ENCODE results near the gene LY6G5C.

GRCh38 chr6:31687321-31687720 is 6.5 kb upstream of the LY6G5C start:
- TF ChIP-seq FOXA3 (CRISPR knock-in tag; IDR thresholded peaks at IDR 0.05): no peak
- TF ChIP-seq NFIC (IDR thresholded peaks at IDR 0.05; ENCODE audit: low read length): no peak
- TF ChIP-seq STAT6 (CRISPR knock-in tag; IDR thresholded peaks at IDR 0.05; ENCODE audit: borderline replicate concordance): no peak
- TF ChIP-seq ZNF670 (CRISPR knock-in tag; IDR thresholded peaks at IDR 0.05; ENCODE audit: borderline replicate concordance): no peak
- TF ChIP-seq BRF2 (CRISPR knock-in tag; IDR thresholded peaks at IDR 0.05): no peak
